Effector CD8-positive, alpha-beta T cell (primary cell): Measurements from ENCODE around the gene GOLGA5.
"Not testable (repeated sequence)": the region's sequence is repeated elsewhere in the genome, so short reads cannot be mapped to it uniquely, and the experiment has no call there.

Experiments
- DNase-seq: peaks from one replicate; lab custom pipeline; 2025; lab: John Stamatoyannopoulos, UW

The GOLGA5 gene

GRCh38 chr14:92780444-92781232 lies 13.5 kb upstream of the GOLGA5 start:
- DNase-seq, result no peak

GRCh38 chr14:92781350-92781749 lies 12.8 kb upstream of the GOLGA5 start:
- DNase-seq, result no peak

GRCh38 chr14:92783813-92784431 lies 10.2 kb upstream of the GOLGA5 start:
- no peak for DNase-seq

GRCh38 chr14:92785667-92786426 lies 8.3 kb upstream of the GOLGA5 start:
- DNase-seq, result no peak

GRCh38 chr14:92786427-92786756 lies 7.7 kb upstream of the GOLGA5 start:
- no peak for DNase-seq

- DNase-seq, result no peak
These were observed 6.6 kb upstream of the GOLGA5 start for GRCh38 chr14:92787554-92787953.

- no peak for DNase-seq
These were observed 4.5 kb upstream of the GOLGA5 start for GRCh38 chr14:92789457-92790089.

- DNase-seq, result no peak
These were observed 1.2 kb upstream of the GOLGA5 start for GRCh38 chr14:92792885-92793284.

GRCh38 chr14:92794547-92794941 lies 439 bp downstream of the GOLGA5 start:
- no peak for DNase-seq

- no peak for DNase-seq
These were observed 856 bp downstream of the GOLGA5 start for GRCh38 chr14:92794961-92795360.

- no peak for DNase-seq
These were observed 4.0 kb downstream of the GOLGA5 start for GRCh38 chr14:92797935-92798653.

- DNase-seq, result no peak
These were observed 4.7 kb downstream of the GOLGA5 start for GRCh38 chr14:92798811-92799210.

- DNase-seq, result no peak
These were observed 5.9 kb downstream of the GOLGA5 start for GRCh38 chr14:92800012-92800411.

- DNase-seq, result no peak
These were observed 6.4 kb downstream of the GOLGA5 start for GRCh38 chr14:92800525-92800924.

- DNase-seq, result no peak
These were observed 7.8 kb downstream of the GOLGA5 start for GRCh38 chr14:92801917-92802316.

- DNase-seq, result no peak
These were observed 8.6 kb downstream of the GOLGA5 start for GRCh38 chr14:92802678-92803077.

- DNase-seq, result no peak
These were observed 19.1 kb downstream of the GOLGA5 start for GRCh38 chr14:92813201-92813600.

GRCh38 chr14:92819011-92819597 lies 25.0 kb downstream of the GOLGA5 start:
- no peak for DNase-seq

GRCh38 chr14:92819680-92820535 lies 25.8 kb downstream of the GOLGA5 start:
- not testable (repeated sequence) for DNase-seq

- DNase-seq, result not testable (repeated sequence)
These were observed 26.4 kb downstream of the GOLGA5 start for GRCh38 chr14:92820536-92820840.

- no peak for DNase-seq
These were observed 36.8 kb downstream of the GOLGA5 start for GRCh38 chr14:92830902-92831301.
